Esophagus squamous epithelium (tissue), 4 donors: Measurements from ENCODE around the gene SNAPC4.

Source experiments
- POLR2A ChIP-seq, 4 donors: fragments of 450-650 bp; IDR thresholded peaks; one replicate each; pipeline ENCODE4 v1.6.1; 2017; ENCODE audit warnings: antibody characterized with exemption in 4 of 4, mild to moderate bottlenecking in 4 of 4, moderate library complexity in 3 of 4
- TF ChIP-seq, protein P1 (sequence below), 6 experiments: fragments of 450-650 bp in 4 of 6; fragments of 200-600 bp in 2 of 6; sonication (generic) in 2 of 6; IDR thresholded peaks; one replicate each; pipeline ENCODE4 v1.5.1; 2016 to 2019; ENCODE audit warnings: antibody characterized with exemption in 6 of 6, mild to moderate bottlenecking in 4 of 6, moderate library complexity in 4 of 6

DNA sequence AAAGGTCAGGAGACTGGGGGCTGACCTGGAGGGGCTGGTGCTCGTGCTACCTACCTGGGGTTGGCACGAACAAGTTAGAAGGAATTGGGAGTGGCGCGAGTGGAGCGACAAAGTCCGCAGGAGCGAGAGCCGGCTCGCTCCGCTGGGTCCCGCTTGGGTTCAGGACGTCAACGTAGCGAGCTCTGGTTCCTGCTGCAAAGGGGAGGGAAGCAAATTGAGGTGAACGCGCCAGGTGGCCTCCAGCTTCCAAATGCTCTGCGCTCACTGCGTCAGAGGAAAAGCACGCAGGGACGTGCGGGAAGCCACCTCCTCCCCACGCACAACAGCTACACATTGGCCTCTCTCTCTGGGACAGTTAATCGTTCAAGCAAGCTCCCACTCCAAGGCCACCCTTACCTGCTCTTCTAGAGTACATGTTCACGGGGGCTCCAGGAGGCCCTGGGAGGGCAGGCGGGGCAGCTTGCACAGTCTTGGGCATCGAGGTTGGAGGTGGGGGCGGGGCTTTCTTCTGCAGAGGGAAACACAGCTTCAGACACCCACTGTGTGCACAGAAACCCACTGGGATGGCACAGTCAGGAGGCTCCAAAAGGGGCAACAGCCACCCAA, 47.3 kb upstream of the SNAPC4 start:
- TF ChIP-seq, protein P1, sequence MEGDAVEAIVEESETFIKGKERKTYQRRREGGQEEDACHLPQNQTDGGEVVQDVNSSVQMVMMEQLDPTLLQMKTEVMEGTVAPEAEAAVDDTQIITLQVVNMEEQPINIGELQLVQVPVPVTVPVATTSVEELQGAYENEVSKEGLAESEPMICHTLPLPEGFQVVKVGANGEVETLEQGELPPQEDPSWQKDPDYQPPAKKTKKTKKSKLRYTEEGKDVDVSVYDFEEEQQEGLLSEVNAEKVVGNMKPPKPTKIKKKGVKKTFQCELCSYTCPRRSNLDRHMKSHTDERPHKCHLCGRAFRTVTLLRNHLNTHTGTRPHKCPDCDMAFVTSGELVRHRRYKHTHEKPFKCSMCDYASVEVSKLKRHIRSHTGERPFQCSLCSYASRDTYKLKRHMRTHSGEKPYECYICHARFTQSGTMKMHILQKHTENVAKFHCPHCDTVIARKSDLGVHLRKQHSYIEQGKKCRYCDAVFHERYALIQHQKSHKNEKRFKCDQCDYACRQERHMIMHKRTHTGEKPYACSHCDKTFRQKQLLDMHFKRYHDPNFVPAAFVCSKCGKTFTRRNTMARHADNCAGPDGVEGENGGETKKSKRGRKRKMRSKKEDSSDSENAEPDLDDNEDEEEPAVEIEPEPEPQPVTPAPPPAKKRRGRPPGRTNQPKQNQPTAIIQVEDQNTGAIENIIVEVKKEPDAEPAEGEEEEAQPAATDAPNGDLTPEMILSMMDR (IDR thresholded peaks at IDR 0.05), result no peak
- no peak for TF ChIP-seq POLR2A (IDR thresholded peaks at IDR 0.05)
